Liver (tissue), 3 donors: Measurements from ENCODE around the gene MAPK11.

Experiments used
- EGR1 ChIP-seq, 2 donors: IDR thresholded peaks; 2 replicates each; pipeline ENCODE4 v1.6.1; 2016 to 2018; ENCODE audit warnings: antibody characterized with exemption in 2 of 2, low read depth in 2 of 2
- FOXA1 ChIP-seq: IDR thresholded peaks from 2 replicates; pipeline ENCODE4 v1.6.1; 2016; ENCODE audit warnings: antibody characterized with exemption
- GABPA ChIP-seq, 2 donors: IDR thresholded peaks in 1 of 2; conservative IDR thresholded peaks in 1 of 2; 2 replicates each; pipeline ENCODE4 v1.6.1; 2016; ENCODE audit warnings: antibody characterized with exemption in 2 of 2, mild to moderate bottlenecking in 1 of 2, moderate library complexity in 1 of 2
- HNF4G ChIP-seq: IDR thresholded peaks from 2 replicates; pipeline ENCODE4 v1.6.1; 2016; ENCODE audit warnings: antibody characterized with exemption
- JUND ChIP-seq, 2 donors: IDR thresholded peaks; 2 replicates each; pipeline ENCODE4 v1.6.1; 2016; ENCODE audit warnings: antibody characterized with exemption in 2 of 2
- RAD21 ChIP-seq, 2 donors: IDR thresholded peaks; 2 replicates each; pipeline ENCODE4 v1.6.1; 2016; ENCODE audit warnings: antibody characterized with exemption in 2 of 2, mild to moderate bottlenecking in 2 of 2
- TAF1 ChIP-seq: conservative IDR thresholded peaks from 2 replicates; pipeline ENCODE4 v1.6.1; 2016; ENCODE audit warnings: antibody characterized with exemption, mild to moderate bottlenecking
- YY1 ChIP-seq: IDR thresholded peaks from 2 replicates; pipeline ENCODE4 v1.6.1; 2016; ENCODE audit warnings: antibody characterized with exemption, mild to moderate bottlenecking
- TF ChIP-seq, protein P1 (sequence below): fragments of 150-350 bp; IDR thresholded peaks from 2 replicates; pipeline ENCODE4 v1.5.1; 2017; ENCODE audit warnings: improper control_type of control experiment, low read depth, low read length; ENCODE audit not compliant: missing input control
- TF ChIP-seq, protein P2 (sequence below): IDR thresholded peaks from 2 replicates; pipeline ENCODE4 v1.6.1; 2016; ENCODE audit warnings: antibody characterized with exemption
- TF ChIP-seq, protein P3 (sequence below): IDR thresholded peaks from 2 replicates; pipeline ENCODE4 v1.6.1; 2016; ENCODE audit warnings: antibody characterized with exemption
- TF ChIP-seq, protein P4 (sequence below): IDR thresholded peaks from 2 replicates; pipeline ENCODE4 v1.6.1; 2016; ENCODE audit warnings: antibody characterized with exemption, mild to moderate bottlenecking
- TF ChIP-seq, protein P5 (sequence below): IDR thresholded peaks from 2 replicates; pipeline ENCODE4 v1.6.1; 2016; ENCODE audit warnings: antibody characterized with exemption
- donor health status: healthy.
- donor health status: healthy.

DNA sequence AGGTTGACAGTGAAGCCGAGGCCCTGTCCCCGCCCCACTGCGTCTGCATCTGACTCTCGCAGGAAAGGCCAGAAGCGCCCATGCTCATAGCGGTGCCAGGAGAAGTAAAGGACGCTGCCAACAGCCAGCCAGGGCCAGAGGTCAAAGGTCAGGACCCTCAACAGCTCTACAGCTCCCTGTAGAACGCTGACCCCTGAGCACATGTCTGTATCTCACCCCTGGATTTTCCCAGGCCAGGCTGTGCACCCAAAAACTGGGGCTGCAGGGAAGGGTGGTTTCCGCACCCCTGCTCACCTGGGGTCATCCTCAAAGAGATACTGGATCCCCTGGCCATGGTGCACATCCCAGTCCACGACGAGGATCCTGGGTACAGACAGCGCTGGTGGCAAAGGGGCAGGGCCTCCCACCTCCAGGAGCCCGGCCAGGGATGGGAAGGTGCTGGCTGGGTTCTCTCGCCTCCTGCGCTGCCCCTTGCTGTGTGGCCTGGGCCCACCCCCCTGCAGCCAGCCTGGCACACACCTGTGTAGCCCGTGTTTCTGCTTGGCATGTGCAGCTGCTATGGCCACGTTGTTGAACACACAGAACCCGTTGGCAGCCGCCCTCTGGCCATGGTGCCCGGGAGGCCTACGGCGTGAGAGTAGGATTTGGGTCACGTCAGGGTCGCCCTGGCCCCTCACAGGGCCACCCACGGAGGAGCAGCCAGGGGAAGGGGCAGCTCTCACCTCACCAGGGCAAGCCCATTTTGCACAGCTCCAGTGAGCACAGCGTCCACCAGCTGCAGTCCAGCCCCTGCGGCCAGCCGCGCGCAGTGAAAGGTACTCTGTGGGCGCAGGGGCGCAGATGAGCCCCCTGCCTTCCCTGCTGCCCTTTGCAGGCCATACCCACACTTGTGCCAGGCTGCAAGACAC, 20.6 kb downstream of the MAPK11 start:
- TF ChIP-seq, protein P1, sequence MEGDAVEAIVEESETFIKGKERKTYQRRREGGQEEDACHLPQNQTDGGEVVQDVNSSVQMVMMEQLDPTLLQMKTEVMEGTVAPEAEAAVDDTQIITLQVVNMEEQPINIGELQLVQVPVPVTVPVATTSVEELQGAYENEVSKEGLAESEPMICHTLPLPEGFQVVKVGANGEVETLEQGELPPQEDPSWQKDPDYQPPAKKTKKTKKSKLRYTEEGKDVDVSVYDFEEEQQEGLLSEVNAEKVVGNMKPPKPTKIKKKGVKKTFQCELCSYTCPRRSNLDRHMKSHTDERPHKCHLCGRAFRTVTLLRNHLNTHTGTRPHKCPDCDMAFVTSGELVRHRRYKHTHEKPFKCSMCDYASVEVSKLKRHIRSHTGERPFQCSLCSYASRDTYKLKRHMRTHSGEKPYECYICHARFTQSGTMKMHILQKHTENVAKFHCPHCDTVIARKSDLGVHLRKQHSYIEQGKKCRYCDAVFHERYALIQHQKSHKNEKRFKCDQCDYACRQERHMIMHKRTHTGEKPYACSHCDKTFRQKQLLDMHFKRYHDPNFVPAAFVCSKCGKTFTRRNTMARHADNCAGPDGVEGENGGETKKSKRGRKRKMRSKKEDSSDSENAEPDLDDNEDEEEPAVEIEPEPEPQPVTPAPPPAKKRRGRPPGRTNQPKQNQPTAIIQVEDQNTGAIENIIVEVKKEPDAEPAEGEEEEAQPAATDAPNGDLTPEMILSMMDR: no peak
- TF ChIP-seq YY1 (no peak), JUND (IDR thresholded peaks at IDR 0.05) (no peak), RAD21 (IDR thresholded peaks at IDR 0.05) (no peak), FOXA1 (no peak), EGR1 (IDR thresholded peaks at IDR 0.05; ENCODE audit: low read depth in 2 of 2) (no peak), TAF1 (no peak), GABPA (IDR thresholded peaks at IDR 0.05 in 1 of 2, conservative IDR thresholded peaks at IDR 0.05 in 1 of 2) (no peak), HNF4G (no peak)
- TF ChIP-seq, protein P2, sequence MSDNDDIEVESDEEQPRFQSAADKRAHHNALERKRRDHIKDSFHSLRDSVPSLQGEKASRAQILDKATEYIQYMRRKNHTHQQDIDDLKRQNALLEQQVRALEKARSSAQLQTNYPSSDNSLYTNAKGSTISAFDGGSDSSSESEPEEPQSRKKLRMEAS: no peak
- TF ChIP-seq, protein P3, sequence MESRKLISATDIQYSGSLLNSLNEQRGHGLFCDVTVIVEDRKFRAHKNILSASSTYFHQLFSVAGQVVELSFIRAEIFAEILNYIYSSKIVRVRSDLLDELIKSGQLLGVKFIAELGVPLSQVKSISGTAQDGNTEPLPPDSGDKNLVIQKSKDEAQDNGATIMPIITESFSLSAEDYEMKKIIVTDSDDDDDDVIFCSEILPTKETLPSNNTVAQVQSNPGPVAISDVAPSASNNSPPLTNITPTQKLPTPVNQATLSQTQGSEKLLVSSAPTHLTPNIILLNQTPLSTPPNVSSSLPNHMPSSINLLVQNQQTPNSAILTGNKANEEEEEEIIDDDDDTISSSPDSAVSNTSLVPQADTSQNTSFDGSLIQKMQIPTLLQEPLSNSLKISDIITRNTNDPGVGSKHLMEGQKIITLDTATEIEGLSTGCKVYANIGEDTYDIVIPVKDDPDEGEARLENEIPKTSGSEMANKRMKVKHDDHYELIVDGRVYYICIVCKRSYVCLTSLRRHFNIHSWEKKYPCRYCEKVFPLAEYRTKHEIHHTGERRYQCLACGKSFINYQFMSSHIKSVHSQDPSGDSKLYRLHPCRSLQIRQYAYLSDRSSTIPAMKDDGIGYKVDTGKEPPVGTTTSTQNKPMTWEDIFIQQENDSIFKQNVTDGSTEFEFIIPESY: no peak
- TF ChIP-seq, protein P4, sequence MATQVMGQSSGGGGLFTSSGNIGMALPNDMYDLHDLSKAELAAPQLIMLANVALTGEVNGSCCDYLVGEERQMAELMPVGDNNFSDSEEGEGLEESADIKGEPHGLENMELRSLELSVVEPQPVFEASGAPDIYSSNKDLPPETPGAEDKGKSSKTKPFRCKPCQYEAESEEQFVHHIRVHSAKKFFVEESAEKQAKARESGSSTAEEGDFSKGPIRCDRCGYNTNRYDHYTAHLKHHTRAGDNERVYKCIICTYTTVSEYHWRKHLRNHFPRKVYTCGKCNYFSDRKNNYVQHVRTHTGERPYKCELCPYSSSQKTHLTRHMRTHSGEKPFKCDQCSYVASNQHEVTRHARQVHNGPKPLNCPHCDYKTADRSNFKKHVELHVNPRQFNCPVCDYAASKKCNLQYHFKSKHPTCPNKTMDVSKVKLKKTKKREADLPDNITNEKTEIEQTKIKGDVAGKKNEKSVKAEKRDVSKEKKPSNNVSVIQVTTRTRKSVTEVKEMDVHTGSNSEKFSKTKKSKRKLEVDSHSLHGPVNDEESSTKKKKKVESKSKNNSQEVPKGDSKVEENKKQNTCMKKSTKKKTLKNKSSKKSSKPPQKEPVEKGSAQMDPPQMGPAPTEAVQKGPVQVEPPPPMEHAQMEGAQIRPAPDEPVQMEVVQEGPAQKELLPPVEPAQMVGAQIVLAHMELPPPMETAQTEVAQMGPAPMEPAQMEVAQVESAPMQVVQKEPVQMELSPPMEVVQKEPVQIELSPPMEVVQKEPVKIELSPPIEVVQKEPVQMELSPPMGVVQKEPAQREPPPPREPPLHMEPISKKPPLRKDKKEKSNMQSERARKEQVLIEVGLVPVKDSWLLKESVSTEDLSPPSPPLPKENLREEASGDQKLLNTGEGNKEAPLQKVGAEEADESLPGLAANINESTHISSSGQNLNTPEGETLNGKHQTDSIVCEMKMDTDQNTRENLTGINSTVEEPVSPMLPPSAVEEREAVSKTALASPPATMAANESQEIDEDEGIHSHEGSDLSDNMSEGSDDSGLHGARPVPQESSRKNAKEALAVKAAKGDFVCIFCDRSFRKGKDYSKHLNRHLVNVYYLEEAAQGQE: no peak
- TF ChIP-seq, protein P5, sequence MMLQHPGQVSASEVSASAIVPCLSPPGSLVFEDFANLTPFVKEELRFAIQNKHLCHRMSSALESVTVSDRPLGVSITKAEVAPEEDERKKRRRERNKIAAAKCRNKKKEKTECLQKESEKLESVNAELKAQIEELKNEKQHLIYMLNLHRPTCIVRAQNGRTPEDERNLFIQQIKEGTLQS: no peak
